HG02642 (cell line): ENCODE results near the gene NKIRAS1.
"Not testable (repeated sequence)": the region's sequence is repeated elsewhere in the genome, so short reads cannot be mapped to it uniquely, and the experiment has no call there.

Source experiments
- ATAC-seq: cut with Tn5 transposase; IDR thresholded peaks from one replicate; pipeline ENCODE4 v1.9.1; 2021; ENCODE audit warnings: mild to moderate bottlenecking; ENCODE audit not compliant: unreplicated experiment, poor library complexity

Gene NKIRAS1

DNA sequence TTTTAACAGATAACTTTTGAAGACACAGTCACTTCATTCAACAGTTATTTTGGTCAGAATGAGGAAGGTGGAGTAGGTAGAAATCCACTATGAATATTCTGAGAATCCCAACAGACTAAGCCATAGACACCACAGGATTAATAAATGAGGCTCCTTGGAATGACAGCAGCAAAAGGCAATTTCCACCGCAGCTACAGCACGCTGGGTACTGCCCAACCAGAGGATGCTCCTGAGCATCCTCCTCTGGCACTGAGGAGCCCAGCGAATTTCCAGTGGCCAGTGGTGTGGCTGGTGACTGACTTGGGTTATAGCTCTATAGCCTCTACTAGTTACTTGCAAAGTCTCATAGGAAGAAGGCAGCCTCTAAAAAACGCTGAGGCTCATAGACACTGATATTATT lies 24.6 kb upstream of the NKIRAS1 start:
- ATAC-seq = no peak

GRCh38 chr3:23940775-23941174 lies 24.0 kb upstream of the NKIRAS1 start:
- ATAC-seq = no peak

DNA sequence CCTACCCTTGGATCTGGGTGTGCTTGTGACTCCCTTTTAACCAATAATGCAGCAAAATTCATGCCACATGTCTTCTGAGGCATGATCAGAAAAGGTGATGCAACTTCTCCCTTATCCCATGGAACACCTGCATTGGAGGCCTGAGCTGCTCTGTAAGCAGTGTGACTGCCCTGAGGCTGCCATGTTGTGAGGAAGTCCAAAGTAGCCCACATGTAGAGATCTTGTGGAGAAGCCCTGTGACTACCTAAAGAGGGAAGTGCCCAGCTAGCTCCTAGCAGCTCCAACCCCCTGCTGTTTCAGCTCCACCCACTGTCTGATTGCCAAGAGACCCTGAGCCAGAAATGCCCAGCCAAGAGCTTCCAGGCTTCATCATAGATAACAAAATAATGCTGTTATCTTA lies 21.9 kb upstream of the NKIRAS1 start:
- no peak for ATAC-seq

GRCh38 chr3:23937296-23937695 lies 20.5 kb upstream of the NKIRAS1 start:
- ATAC-seq = no peak

DNA sequence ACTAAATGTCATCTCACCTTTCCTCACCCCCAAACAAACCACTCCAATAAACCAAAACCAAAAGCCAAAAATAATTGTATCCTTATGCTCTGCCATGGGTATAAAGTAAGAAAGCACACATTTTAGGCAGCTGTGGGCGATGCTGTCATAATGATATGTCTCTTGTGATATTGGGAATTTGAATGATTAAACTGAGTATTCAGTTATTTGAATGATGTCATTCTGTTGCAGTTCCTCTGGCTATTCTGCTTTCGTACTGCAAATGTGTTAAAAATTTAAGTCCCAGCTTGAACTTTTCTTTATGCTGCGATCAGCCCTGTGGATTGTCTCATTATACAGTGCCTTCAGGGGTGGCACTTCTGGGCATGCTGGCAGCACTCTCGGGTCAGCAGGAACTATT lies 17.5 kb upstream of the NKIRAS1 start:
- no peak for ATAC-seq

- no peak for ATAC-seq
Measured at GRCh38 chr3:23932571-23932970, 15.8 kb upstream of the NKIRAS1 start.

DNA sequence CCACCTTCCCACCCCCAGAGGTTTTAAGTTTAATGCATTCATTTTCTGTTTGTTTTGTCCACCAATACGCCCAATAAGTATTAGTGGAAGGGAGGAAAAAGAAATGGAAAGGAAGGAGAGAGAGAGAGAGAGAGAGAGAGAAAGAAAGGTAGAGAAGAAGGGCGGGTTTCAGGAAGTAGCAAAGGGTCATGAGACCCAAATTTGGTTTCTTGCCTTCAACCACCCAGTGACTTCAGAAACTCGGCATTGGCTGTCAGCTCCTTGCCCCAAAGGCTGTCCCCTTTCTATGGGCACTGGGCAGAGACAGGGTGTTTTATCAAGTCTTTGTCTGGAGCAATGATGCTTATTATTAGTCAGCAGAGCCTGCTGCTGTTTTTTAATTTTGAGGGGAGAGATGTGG lies 14.8 kb upstream of the NKIRAS1 start:
- no peak for ATAC-seq

DNA sequence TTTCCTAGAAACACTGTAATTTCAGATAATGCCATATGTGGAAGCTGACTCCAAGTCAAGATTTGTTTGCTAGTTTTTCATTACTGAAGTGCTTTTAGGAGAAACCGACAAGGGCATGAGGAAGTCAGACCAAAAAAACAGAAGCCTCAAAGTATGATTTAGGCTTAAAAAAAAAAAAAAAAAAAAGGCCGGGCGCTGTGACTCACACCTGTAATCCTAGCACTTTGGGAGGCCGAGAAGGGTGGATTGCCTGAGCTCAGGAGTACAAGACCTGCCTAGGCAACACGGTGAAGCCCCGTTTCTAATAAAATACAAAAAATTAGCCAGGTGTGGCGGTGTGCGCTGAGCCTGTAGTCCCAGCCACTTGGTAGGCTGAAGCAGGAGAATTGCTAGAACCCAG lies 11.7 kb upstream of the NKIRAS1 start:
- ATAC-seq = no peak

DNA sequence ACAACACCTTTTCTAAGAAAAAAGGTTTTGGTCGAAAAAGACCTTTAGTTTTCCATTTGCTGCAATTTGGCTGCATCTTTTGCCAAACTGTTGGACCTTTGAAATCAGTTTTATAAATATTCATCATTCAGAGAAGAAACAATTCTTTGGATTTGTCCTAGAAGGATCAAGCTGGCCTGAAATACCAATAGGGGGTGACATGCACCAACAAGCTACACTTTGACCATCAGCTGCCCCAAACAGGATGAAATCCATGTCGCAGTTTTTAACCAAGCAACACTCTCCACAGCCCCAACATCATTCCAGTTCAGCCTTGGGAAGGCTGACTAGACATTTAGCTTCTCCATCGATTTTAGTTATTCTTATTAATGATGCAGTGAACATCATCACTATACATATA lies 9.9 kb upstream of the NKIRAS1 start:
- no peak for ATAC-seq

- no peak for ATAC-seq
Measured at GRCh38 chr3:23926246-23926645, 9.5 kb upstream of the NKIRAS1 start.

DNA sequence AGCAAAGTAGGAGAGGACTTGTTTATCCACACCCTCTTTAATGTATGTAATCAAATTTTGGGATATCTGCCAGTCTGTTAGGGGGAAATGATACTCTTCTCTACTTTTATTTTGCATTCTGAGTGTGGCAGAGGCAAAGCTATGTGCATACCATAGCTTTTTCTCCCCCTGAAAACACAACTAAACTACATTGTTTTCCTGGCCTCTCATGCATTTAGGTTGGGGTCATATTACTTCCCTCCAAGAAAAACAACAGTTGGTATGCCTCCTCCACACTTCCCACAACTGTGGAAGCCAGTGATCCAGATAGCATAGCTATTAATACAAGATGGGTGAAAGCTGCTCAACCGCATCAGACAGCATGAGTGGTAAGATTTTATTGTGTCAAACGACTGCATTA lies 7.0 kb upstream of the NKIRAS1 start:
- ATAC-seq = no peak

DNA sequence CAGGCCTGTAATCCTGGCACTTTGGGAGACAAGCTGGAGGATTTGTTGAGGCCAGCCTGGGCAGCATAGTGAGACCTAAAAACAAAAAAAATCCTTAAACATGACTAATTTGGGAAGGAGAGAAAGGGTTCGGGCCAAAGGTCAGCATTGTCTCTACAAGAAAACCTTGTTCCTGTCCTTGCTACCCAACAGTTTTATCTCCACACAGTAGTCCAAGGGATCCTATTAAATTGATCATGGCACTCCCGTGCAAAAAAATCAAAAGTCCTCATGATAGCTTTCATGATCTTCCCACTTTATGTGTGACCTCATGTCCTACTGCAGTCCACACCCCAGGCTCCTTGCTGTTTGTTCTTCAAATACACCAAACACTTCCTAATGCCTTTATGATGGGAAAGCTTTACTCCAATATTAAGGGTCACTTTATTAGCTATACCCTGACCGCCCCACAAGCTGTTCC lies 4.3 kb upstream of the NKIRAS1 start:
- no peak for ATAC-seq

GRCh38 chr3:23920151-23920655 lies 3.4 kb upstream of the NKIRAS1 start:
- ATAC-seq = no peak

GRCh38 chr3:23919628-23920027 lies 2.8 kb upstream of the NKIRAS1 start:
- no peak for ATAC-seq

GRCh38 chr3:23918331-23918730 lies 1.5 kb upstream of the NKIRAS1 start:
- not testable (repeated sequence) for ATAC-seq

DNA sequence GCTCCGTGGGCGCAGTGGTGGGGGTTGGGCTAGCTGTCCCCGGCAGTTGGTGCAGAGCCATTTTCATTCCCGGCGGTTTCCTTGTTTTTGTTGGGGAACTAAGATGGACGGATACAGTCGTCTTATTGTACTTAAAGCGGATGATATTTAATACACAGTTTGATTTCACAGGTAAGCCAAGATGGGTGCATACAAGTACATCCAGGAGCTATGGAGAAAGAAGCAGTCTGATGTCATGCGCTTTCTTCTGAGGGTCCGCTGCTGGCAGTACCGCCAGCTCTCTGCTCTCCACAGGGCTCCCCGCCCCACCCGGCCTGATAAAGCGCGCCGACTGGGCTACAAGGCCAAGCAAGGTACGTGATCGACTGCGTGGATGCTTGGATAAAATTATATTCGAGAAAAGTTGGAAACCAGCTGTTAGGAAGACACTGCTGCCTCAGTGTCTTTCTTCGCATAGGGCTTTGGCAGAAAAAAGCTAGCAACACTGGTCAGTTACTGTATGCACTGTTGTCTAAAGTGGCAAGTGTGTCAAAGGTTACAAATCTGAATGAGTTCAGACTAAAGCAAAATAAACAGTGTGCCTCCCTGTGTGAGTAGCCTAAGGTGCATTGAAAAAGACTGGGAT lies 1.0 kb upstream of the NKIRAS1 start:
- ATAC-seq = not testable (repeated sequence)

DNA sequence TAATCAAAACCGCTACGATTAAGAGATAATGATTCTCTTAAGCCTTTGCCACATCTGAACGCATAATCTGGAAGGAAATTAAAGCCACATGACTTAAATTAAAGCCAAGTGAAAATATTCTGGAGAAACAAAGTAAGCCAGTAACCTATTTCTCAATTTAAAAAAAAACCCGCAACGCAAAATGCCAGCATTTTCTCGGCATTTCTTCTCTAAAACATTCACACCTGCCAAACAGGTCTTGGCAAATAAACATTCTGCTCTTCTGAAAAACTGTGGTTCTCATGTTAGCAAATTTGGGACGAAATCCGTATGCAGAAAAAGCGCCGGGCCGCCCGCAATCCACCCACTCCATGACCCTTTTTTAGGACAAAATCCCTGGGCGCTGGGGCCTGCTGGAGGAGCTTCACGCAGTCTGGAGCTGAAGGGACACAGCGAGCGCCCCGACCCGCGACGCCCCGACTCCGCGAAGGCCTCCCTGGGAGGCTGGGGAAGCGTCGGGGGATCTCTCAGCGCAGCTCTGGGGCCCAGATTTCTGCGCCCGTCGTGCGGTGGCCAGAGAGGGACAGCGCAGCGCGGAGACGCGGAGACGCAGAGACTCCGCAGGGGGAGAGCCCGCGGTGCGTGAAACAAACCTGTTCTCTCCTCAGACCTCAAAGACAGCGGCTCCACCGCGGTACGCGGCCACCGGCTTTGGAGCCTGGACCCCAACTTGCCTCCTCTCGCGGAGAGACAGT lies 471 bp downstream of the NKIRAS1 start:
- ATAC-seq = peak; percentile 51

DNA sequence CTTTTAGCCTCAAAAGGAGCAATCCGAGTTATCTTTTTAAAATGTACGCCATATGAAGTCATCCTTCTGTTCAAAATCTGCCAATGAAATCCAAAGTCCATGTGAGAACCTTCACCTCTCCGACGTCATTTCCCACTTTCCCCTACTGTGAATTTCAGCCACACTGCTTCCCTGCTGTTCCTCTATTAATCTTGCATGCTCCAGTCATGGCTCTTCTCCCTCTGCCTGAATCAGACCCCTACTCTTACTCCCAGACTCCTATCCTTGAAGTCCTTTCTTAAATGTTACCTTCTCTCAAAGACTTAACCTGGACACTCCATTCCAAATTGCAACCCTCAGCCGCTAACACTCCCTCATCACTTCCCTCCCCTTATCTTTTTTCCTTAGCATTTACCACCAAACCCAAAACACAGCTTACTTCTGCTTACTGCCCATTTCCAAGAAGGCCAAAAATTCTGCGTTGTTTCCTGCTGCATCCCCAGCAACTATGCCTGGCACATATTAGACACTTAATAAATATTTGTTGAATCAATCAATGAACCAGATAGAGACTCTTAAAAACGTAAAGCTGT lies 1.2 kb downstream of the NKIRAS1 start:
- no peak for ATAC-seq

- ATAC-seq = no peak
Measured at GRCh38 chr3:23913873-23914743, 2.7 kb downstream of the NKIRAS1 start.

GRCh38 chr3:23913182-23913581 lies 3.6 kb downstream of the NKIRAS1 start:
- no peak for ATAC-seq

DNA sequence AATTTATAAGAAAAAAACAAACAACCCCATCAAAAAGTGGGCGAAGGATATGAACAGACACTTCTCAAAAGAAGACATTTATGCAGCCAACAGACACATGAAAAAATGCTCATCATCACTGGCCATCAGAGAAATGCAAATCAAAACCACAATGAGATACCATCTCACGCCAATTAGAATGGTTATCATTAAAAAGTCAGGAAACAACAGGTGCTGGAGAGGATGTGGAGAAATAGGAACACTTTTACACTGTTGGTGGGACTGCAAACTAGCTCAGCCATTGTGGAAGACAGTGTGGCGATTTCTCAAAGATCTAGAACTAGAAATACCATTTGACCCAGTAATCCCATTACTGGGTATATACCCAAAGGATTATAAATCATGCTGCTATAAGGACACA lies 4.5 kb downstream of the NKIRAS1 start:
- not testable (repeated sequence) for ATAC-seq
